Measurements from ENCODE around the gene TMPRSS2. TPM values are rescaled to one million over a fixed set of nuclear protein-coding genes. Genes with fewer than 3 reads are reported as not detected.

Gene TMPRSS2
- total and polyA plus RNA-seq, 4 donors = 0.41 to 0.89 (median 0.67) TPM

- no peaks in the 10 kb centered on the region for H3K27me3 ChIP-seq (ENCODE audit: control insufficient read depth, insufficient read depth, low read length)
- H3K27ac ChIP-seq (ENCODE audit: low read depth, low read length) = no peak overlapping the region
- peaks cover 5% of the 10 kb centered on the region for H3K4me1 ChIP-seq (ENCODE audit: control insufficient read depth, insufficient read depth, low read length)
- H3K36me3 ChIP-seq (ENCODE audit: control insufficient read depth, insufficient read depth, low read length) = peaks cover 3% of the 10 kb centered on the region
- DNase-seq (ENCODE audit: low read depth in 4 of 6, low spot score in 6 of 6) = no peak
- H3K4me3 ChIP-seq (ENCODE audit: low read depth, low read length) = no peak overlapping the region
- H3K9me3 ChIP-seq (ENCODE audit: control insufficient read depth, insufficient read depth, low read length) = peaks cover 4% of the 10 kb centered on the region
- 92% methylated on average over 22 of the region's 22 CpGs for WGBS (ENCODE audit: insufficient coverage)
Measured at GRCh38 chr21:41458559-41458958, 49.4 kb downstream of the TMPRSS2 start.

DNA sequence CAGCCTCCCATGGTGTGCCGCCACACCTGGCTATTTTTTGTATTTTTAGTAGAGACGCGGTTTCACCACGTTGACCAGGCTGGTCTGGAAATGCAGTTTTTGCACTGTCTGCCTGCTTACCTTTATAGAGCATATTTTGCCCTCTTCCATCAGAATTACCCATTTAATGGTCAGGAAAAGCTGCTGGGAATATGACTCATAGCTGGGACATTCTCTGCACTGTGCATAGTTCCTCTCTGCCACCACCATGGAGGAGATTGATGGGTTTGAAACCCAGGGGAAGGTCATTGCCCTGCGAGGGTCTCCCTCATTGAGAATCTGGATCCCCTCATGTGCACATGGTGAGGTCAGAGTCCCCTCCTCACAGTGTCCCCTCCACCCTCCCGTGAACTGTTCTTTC, 49.8 kb downstream of the TMPRSS2 start:
- H3K27ac ChIP-seq (ENCODE audit: low read depth, low read length) = no peak overlapping the region
- DNase-seq (ENCODE audit: low read depth in 4 of 6, low spot score in 6 of 6) = no peak
- 69% methylated on average over 2 of the region's 6 CpGs for WGBS (ENCODE audit: insufficient coverage)
- no peak overlapping the region for H3K4me3 ChIP-seq (ENCODE audit: low read depth, low read length)
- no peaks in the 10 kb centered on the region for H3K27me3 ChIP-seq (ENCODE audit: control insufficient read depth, insufficient read depth, low read length)
- peaks cover 3% of the 10 kb centered on the region for H3K36me3 ChIP-seq (ENCODE audit: control insufficient read depth, insufficient read depth, low read length)
- H3K4me1 ChIP-seq (ENCODE audit: control insufficient read depth, insufficient read depth, low read length) = peaks cover 5% of the 10 kb centered on the region
- peaks cover 2% of the 10 kb centered on the region for H3K9me3 ChIP-seq (ENCODE audit: control insufficient read depth, insufficient read depth, low read length)

DNA sequence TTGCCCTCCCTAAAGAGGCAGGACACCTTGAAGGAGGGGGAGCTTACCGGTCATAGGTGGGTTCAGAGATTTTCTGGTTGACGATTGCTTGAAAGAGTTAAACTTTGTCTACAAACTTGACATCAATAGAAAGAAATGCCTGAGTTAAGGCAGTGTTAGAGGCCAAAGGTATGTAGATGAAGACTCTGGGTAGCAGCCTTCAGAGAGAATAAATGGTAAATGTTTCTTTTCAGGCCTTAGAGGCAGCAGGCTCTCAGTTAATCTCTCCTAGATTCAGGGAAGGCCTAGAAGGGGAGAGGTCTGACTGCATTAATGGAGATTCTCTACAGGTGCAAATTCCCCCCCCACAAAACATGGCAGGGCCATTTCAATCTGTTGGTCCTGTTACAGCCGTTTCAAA, 54.2 kb downstream of the TMPRSS2 start:
- Histone ChIP-seq H3K27me3 (ENCODE audit: control insufficient read depth, insufficient read depth, low read length) (no peaks in the 10 kb centered on the region), H3K36me3 (ENCODE audit: control insufficient read depth, insufficient read depth, low read length) (peaks cover 3% of the 10 kb centered on the region), H3K27ac (ENCODE audit: low read depth, low read length) (no peak overlapping the region), H3K4me3 (ENCODE audit: low read depth, low read length) (no peak overlapping the region), H3K4me1 (ENCODE audit: control insufficient read depth, insufficient read depth, low read length) (no peaks in the 10 kb centered on the region), H3K9me3 (ENCODE audit: control insufficient read depth, insufficient read depth, low read length) (no peaks in the 10 kb centered on the region)
- WGBS (ENCODE audit: insufficient coverage) = 50% methylated on average over 2 of the region's 3 CpGs
- no peak for DNase-seq (ENCODE audit: low read depth in 4 of 6, low spot score in 6 of 6)

DNA sequence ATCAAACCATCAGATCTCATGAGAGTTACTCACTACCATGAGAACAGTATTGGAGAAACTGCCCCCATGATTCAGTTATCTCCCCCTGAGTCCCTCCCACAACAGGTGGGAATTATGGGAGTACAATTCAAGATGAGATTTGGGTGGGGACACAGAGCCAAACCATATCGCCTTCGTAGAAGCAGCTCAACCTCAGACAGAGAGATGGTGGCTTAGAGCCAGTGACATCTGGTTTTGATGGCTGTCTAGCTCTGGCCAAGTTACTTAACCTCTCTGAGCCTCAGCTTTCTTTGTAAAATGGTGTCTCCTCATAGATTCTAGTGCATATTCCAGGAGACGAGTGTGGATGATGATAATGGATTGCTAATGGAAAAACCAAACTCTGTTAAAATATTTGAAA, 54.8 kb downstream of the TMPRSS2 start:
- DNase-seq (ENCODE audit: low read depth in 4 of 6, low spot score in 6 of 6) = no peak
- Histone ChIP-seq H3K4me1 (ENCODE audit: control insufficient read depth, insufficient read depth, low read length) (no peaks in the 10 kb centered on the region), H3K9me3 (ENCODE audit: control insufficient read depth, insufficient read depth, low read length) (no peaks in the 10 kb centered on the region), H3K27me3 (ENCODE audit: control insufficient read depth, insufficient read depth, low read length) (no peaks in the 10 kb centered on the region), H3K27ac (ENCODE audit: low read depth, low read length) (no peak overlapping the region), H3K36me3 (ENCODE audit: control insufficient read depth, insufficient read depth, low read length) (no peaks in the 10 kb centered on the region), H3K4me3 (ENCODE audit: low read depth, low read length) (no peak overlapping the region)
- WGBS (ENCODE audit: insufficient coverage) = 83% methylated on average over 2 of the region's 3 CpGs

DNA sequence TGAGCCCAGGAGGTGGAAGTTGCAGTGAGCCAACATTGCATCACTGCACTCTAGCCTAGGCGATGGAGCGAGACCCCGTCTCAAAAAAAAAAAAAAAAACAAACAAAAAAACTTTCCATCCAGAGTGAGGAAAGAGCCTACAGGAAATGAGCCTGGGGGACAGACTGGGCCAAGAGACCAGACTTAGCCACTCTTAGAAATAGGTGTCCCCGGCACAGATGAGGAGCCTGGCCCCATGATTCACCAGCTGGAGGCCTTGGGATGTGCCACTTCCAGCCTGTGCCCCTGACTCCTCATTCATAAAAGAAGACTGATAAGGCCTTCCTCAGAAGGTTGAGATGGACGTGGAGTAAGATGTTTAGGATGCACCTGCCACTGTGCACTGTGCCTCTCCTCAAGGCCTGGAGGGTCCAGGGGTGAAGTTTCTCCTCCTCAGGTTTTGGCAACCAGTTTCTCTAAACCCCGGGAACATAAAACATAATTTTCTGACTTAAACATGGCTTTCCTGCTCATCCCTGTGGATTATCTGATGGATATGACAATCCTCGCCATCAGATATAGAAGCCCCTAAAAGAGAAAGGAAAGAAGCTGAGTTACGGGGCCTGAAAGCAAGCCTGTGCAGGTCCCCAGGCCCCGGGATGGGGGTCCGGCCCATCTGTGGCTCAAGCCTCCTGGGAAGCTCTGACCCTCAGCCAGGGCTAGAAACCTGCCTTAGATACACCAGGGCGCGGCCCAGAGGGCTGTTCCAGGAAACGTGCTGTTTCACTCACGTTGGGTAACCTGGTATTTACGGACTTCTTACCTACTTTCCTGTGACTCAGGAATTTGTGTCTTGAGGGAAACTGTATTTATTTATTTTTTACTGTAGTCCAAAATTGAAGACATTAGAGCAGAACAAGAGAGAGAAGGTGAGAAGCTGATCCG, 55.9 kb downstream of the TMPRSS2 start:
- no peak overlapping the region for H3K4me3 ChIP-seq (ENCODE audit: low read depth, low read length)
- H3K27me3 ChIP-seq (ENCODE audit: control insufficient read depth, insufficient read depth, low read length) = no peaks in the 10 kb centered on the region
- no peak overlapping the region for H3K27ac ChIP-seq (ENCODE audit: low read depth, low read length)
- H3K9me3 ChIP-seq (ENCODE audit: control insufficient read depth, insufficient read depth, low read length) = no peaks in the 10 kb centered on the region
- no peak for DNase-seq (ENCODE audit: low read depth in 4 of 6, low spot score in 6 of 6)
- H3K36me3 ChIP-seq (ENCODE audit: control insufficient read depth, insufficient read depth, low read length) = no peaks in the 10 kb centered on the region
- 92% methylated on average over 10 of the region's 16 CpGs for WGBS (ENCODE audit: insufficient coverage)
- H3K4me1 ChIP-seq (ENCODE audit: control insufficient read depth, insufficient read depth, low read length) = no peaks in the 10 kb centered on the region

DNA sequence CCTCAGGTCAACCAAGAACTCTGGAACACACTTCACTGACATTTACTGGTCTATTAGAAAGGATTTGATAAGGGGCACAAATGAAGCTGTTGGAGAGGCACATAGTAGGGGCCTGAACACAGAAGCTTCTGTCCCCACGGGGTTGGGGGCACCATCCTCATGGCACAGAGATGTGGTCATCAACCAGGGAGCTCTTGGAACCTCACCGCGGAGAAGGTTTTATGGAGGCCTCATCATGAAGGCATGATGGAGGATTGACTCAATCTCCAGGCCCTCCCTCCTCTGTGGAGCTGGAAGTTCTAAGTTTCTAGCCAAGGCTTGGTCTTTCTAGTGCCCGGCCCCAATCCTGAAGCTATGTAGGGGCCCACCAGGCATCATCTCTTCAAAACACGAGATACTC, 58.3 kb downstream of the TMPRSS2 start:
- H3K4me3 ChIP-seq (ENCODE audit: low read depth, low read length) = no peak overlapping the region
- no peaks in the 10 kb centered on the region for H3K27me3 ChIP-seq (ENCODE audit: control insufficient read depth, insufficient read depth, low read length)
- no peaks in the 10 kb centered on the region for H3K4me1 ChIP-seq (ENCODE audit: control insufficient read depth, insufficient read depth, low read length)
- H3K36me3 ChIP-seq (ENCODE audit: control insufficient read depth, insufficient read depth, low read length) = no peaks in the 10 kb centered on the region
- DNase-seq (ENCODE audit: low read depth in 4 of 6, low spot score in 6 of 6) = no peak
- WGBS (ENCODE audit: insufficient coverage) = 82% methylated on average over 3 of the region's 5 CpGs
- H3K27ac ChIP-seq (ENCODE audit: low read depth, low read length) = no peak overlapping the region
- no peaks in the 10 kb centered on the region for H3K9me3 ChIP-seq (ENCODE audit: control insufficient read depth, insufficient read depth, low read length)

DNA sequence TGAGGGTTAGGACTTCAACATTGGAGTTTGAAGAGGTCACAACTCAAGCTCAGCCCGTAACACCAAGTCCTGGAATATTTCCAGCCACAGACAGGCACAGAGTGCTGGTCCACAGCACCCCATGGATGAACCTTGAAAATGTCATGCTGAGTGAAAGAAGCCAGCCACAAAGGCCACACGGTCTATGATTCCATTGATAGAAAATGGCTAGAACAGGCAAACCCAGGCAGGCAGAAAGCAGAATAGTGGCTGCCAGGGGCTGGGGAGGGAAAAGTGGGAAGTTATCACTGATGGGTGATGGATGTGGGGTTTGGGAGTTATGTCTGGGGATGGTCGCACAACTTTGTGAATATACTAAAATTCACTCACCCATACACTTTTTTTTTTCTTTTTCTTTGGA, 60.6 kb downstream of the TMPRSS2 start:
- DNase-seq (ENCODE audit: low read depth in 4 of 6, low spot score in 6 of 6) = no peak
- WGBS (ENCODE audit: insufficient coverage) = 88% methylated on average over 2 of the region's 3 CpGs
- H3K4me1 ChIP-seq (ENCODE audit: control insufficient read depth, insufficient read depth, low read length) = no peaks in the 10 kb centered on the region
- no peaks in the 10 kb centered on the region for H3K9me3 ChIP-seq (ENCODE audit: control insufficient read depth, insufficient read depth, low read length)
- no peaks in the 10 kb centered on the region for H3K36me3 ChIP-seq (ENCODE audit: control insufficient read depth, insufficient read depth, low read length)
- no peak overlapping the region for H3K27ac ChIP-seq (ENCODE audit: low read depth, low read length)
- no peaks in the 10 kb centered on the region for H3K27me3 ChIP-seq (ENCODE audit: control insufficient read depth, insufficient read depth, low read length)
- no peak overlapping the region for H3K4me3 ChIP-seq (ENCODE audit: low read depth, low read length)

- no peaks in the 10 kb centered on the region for H3K27me3 ChIP-seq (ENCODE audit: control insufficient read depth, insufficient read depth, low read length)
- no peaks in the 10 kb centered on the region for H3K4me1 ChIP-seq (ENCODE audit: control insufficient read depth, insufficient read depth, low read length)
- H3K36me3 ChIP-seq (ENCODE audit: control insufficient read depth, insufficient read depth, low read length) = peaks cover under 1% of the 10 kb centered on the region
- DNase-seq (ENCODE audit: low read depth in 4 of 6, low spot score in 6 of 6) = no peak
- no peak overlapping the region for H3K4me3 ChIP-seq (ENCODE audit: low read depth, low read length)
- H3K27ac ChIP-seq (ENCODE audit: low read depth, low read length) = no peak overlapping the region
- H3K9me3 ChIP-seq (ENCODE audit: control insufficient read depth, insufficient read depth, low read length) = no peaks in the 10 kb centered on the region
- whole genome bisulfite sequencing (ENCODE audit: insufficient coverage) = no CpG with 5 or more reads among the region's 4 CpGs
Measured at GRCh38 chr21:41446586-41446985, 61.4 kb downstream of the TMPRSS2 start.

DNA sequence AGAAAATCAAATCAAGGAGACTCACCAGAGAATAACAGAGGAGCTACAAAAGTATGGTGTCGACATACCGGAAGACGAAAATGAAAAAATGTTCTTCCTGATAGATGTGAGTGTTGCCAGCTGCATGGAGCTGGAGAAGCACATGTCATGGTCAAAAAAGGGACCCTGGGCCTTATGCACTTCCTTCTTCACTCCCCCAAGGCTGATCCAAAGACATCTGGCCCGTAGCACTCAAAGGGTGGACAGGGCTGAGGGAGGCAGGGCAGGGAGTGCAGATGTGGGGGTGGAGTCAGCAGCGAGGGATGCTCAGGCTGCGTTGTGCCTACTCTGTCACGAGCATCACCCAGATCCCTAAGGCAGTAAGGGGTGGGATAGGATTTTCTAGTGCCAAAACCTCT, 62.5 kb downstream of the TMPRSS2 start:
- no peaks in the 10 kb centered on the region for H3K27me3 ChIP-seq (ENCODE audit: control insufficient read depth, insufficient read depth, low read length)
- DNase-seq (ENCODE audit: low read depth in 4 of 6, low spot score in 6 of 6) = no peak
- WGBS (ENCODE audit: insufficient coverage) = no CpG with 5 or more reads among the region's 7 CpGs
- no peaks in the 10 kb centered on the region for H3K4me1 ChIP-seq (ENCODE audit: control insufficient read depth, insufficient read depth, low read length)
- H3K36me3 ChIP-seq (ENCODE audit: control insufficient read depth, insufficient read depth, low read length) = peaks cover 9% of the 10 kb centered on the region
- no peaks in the 10 kb centered on the region for H3K9me3 ChIP-seq (ENCODE audit: control insufficient read depth, insufficient read depth, low read length)
- H3K4me3 ChIP-seq (ENCODE audit: low read depth, low read length) = no peak overlapping the region
- H3K27ac ChIP-seq (ENCODE audit: low read depth, low read length) = no peak overlapping the region

Measured in spinal cord (tissue), 10 donors.